Vagina (tissue), 2 donors: ENCODE results near the gene GOLGA1.

Experiments
- CTCF ChIP-seq, 3 experiments: fragments of 450-650 bp in 2 of 3; fragments of 200-600 bp in 1 of 3; sonication (generic) in 1 of 3; IDR thresholded peaks; one replicate each; pipeline ENCODE4 v1.5.1; 2017 to 2019; ENCODE audit warnings: antibody characterized with exemption in 3 of 3, mild to moderate bottlenecking in 2 of 3, moderate library complexity in 2 of 3
- POLR2AphosphoS5 ChIP-seq, 2 donors: sonication (generic); formaldehyde crosslinking; IDR thresholded peaks; one replicate each; pipeline ENCODE4 v1.9.0; 2017; ENCODE audit warnings: antibody characterized with exemption in 2 of 2, mild to moderate bottlenecking in 2 of 2, low read depth in 1 of 2; ENCODE audit not compliant: insufficient read depth in 1 of 2

GRCh38 chr9:124932333-124932732 lies 8.6 kb downstream of the GOLGA1 start:
- TF ChIP-seq CTCF (IDR thresholded peaks at IDR 0.05) (no peak), POLR2AphosphoS5 (IDR thresholded peaks at IDR 0.05; ENCODE audit: insufficient read depth in 1 of 2, low read depth in 1 of 2) (no peak)
